BE2C (cell line): ENCODE results near the gene HRAS.

ENCODE experiments used
- DNase-seq: peaks from one replicate; pipeline ENCODE4 v3.0.0-alpha.2; 2020
- H3K27me3 ChIP-seq: fragments of 250-450 bp; sonication (Bioruptor Pico); 2 replicates; pipeline ENCODE4 v1.5.1; 2020; ENCODE audit warnings: mild to moderate bottlenecking
- H3K36me3 ChIP-seq: fragments of 250-450 bp; sonication (Bioruptor Pico); 2 replicates; pipeline ENCODE4 v1.5.1; 2020; ENCODE audit warnings: mild to moderate bottlenecking
- H3K4me1 ChIP-seq: fragments of 250-450 bp; sonication (Bioruptor Pico); 2 replicates; pipeline ENCODE4 v1.5.1; 2020
- H3K4me3 ChIP-seq: 2 replicates; pipeline ENCODE4 v1.5.1; 2011; ENCODE audit warnings: low read depth, low read length
- H3K9me3 ChIP-seq: fragments of 250-450 bp; sonication (Bioruptor Pico); 2 replicates; pipeline ENCODE4 v1.5.1; 2020
- CTCF ChIP-seq: IDR thresholded peaks from 2 replicates; pipeline ENCODE4 v1.5.1; 2012; ENCODE audit warnings: mild to moderate bottlenecking, low read depth, low read length

Gene HRAS

DNA sequence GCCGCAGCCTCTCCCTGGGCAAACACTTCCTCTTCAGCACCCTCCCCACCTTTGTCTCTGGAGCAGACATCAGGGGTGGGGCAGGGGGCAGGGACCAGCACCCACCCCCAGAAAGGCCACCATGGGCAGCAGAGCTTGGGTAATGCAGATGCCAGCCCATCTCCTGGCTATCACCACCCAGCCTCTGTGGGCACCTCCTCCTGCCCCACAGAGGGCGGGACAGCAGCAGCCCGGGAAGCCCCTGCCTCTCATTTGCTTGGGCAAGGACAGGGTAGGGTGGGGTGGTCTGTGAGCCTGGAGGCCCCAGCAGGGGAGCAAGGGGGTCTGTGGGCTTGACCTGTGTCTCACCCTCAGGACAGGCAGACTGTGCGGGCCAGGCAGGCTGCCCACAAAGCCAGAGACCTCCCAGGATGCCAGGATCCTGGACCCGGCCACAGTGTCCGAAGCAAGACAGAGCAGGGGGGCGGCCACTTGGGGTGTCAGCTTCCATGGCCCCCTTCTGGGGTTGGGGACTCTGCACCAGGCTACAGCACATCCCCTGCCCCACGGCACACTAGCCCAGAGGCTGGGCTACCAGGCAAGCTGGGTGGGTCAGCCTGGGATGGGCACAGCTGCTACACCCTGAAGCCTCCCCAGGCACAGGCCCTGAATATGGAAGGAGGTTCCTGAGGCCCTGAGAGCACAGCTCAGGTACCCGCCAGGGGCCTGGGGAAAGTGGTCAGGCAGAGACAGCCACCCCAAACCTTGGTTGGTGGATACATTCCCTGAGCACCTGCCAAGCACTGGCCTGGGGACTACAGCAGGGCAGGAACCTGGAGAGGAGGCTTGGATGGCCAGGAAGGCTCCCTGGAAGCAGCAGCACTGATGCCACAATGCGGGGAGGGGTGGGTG is 32.8 kb downstream of the HRAS start:
- Histone ChIP-seq H3K4me1 (no peaks in the 10 kb centered on the region), H3K27me3 (no peaks in the 10 kb centered on the region), H3K4me3 (no peak overlapping the region), H3K36me3 (peaks cover 14% of the 10 kb centered on the region), H3K9me3 (no peaks in the 10 kb centered on the region)
- no peak for DNase-seq
- no peak for TF ChIP-seq CTCF

DNA sequence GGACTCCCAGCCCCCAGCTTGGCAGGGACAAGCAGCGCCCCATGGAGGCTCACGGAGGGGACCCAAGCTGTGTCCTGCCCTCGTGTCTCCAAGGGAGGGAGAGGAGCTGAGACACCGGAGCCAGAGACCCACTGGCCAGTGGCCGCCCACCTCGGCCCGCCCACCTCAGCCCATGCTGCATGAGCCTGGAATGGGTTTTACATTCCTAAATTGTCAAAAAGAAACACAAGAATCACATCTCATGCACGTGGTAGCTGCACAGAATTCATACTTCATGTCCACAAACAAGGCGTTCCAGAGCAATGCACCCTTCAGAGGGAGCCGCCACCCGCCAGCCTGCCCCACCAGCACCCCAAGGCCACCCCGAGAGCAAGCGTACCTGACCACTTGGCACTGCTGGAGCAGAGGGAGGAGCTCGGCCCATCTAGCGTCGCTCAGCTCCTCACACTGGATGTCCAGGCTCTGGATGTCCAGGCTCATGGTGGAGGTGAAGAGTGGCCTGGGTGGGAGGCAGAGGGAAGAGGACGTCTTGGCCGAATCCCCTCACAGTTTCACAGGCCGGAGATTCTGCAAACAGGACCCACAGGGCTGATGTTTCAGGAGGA is 33.6 kb downstream of the HRAS start:
- no peak overlapping the region for H3K4me3 ChIP-seq
- no peak for TF ChIP-seq CTCF
- no peaks in the 10 kb centered on the region for H3K9me3 ChIP-seq
- H3K4me1 ChIP-seq = no peaks in the 10 kb centered on the region
- H3K27me3 ChIP-seq = no peaks in the 10 kb centered on the region
- no peak for DNase-seq
- peaks cover 15% of the 10 kb centered on the region for H3K36me3 ChIP-seq

- H3K9me3 ChIP-seq = no peaks in the 10 kb centered on the region
- H3K4me3 ChIP-seq = no peak overlapping the region
- no peaks in the 10 kb centered on the region for H3K27me3 ChIP-seq
- H3K36me3 ChIP-seq = peaks cover 17% of the 10 kb centered on the region
- DNase-seq = no peak
- H3K4me1 ChIP-seq = no peaks in the 10 kb centered on the region
- no peak for TF ChIP-seq CTCF
These were observed 34.2 kb downstream of the HRAS start for GRCh38 chr11:501001-501682.

- Histone ChIP-seq H3K4me1 (no peaks in the 10 kb centered on the region), H3K36me3 (peaks cover 18% of the 10 kb centered on the region), H3K9me3 (no peaks in the 10 kb centered on the region), H3K4me3 (no peak overlapping the region), H3K27me3 (no peaks in the 10 kb centered on the region)
- DNase-seq = no peak
- no peak for TF ChIP-seq CTCF
These were observed 35.9 kb downstream of the HRAS start for GRCh38 chr11:499201-500076.

GRCh38 chr11:498297-499181 is 36.8 kb downstream of the HRAS start:
- no peak for TF ChIP-seq CTCF
- H3K9me3 ChIP-seq = no peaks in the 10 kb centered on the region
- no peak overlapping the region for H3K4me3 ChIP-seq
- no peaks in the 10 kb centered on the region for H3K27me3 ChIP-seq
- no peaks in the 10 kb centered on the region for H3K4me1 ChIP-seq
- H3K36me3 ChIP-seq = peaks cover 20% of the 10 kb centered on the region
- no peak for DNase-seq
